ENCODE measurements around the gene CTTNBP2. TPM values are rescaled to one million over a fixed set of nuclear protein-coding genes. Genes with fewer than 3 reads are reported as not detected.
A peak's percentile ranks its signal among the peaks of the same experiment; 100 is the strongest.

The CTTNBP2 gene
- total RNA-seq (1 to 10 TPM; 3.0 to 6.9 TPM), polyA plus RNA-seq (ENCODE audit: insufficient read length in 6 of 6) (10 to 100 TPM; 17.5 to 22.2 (median 20.3) TPM)
- long read RNA-seq, donor 1, full-length matches to known transcripts: 3 of 16 reads
- long read RNA-seq, donor 1, partial matches to known transcripts: 13 of 16 reads
- long read RNA-seq, donor 1, other reads (novel, unspliced or antisense): 0 of 16 reads
- long read RNA-seq, donor 2, full-length matches to known transcripts: 1 of 1 reads
- long read RNA-seq, donor 2, partial matches to known transcripts: 0 of 1 reads
- long read RNA-seq, donor 2, other reads (novel, unspliced or antisense): 0 of 1 reads
- long read RNA-seq, donor 3: 0 reads
- long read RNA-seq, donor 4, partial matches to known transcripts: 1 of 2 reads
- long read RNA-seq, donor 4, other reads (novel, unspliced or antisense): 1 of 2 reads
- long read RNA-seq, donor 5, partial matches to known transcripts: 0 of 1 reads
- long read RNA-seq, donor 5, other reads (novel, unspliced or antisense): 0 of 1 reads
- long read RNA-seq, donor 6: 0 reads
- long read RNA-seq, donor 7: 0 reads
- long read RNA-seq, donor 8, full-length matches to known transcripts: 1 of 1 reads
- long read RNA-seq, donor 8, partial matches to known transcripts: 0 of 1 reads
- long read RNA-seq, donor 8, other reads (novel, unspliced or antisense): 0 of 1 reads
- long read RNA-seq, donor 9: 0 reads
- long read RNA-seq, donor 10, partial matches to known transcripts: 1 of 2 reads
- long read RNA-seq, donor 10, other reads (novel, unspliced or antisense): 1 of 2 reads
- long read RNA-seq, donor 11, partial matches to known transcripts: 12 of 12 reads
- long read RNA-seq, donor 11, other reads (novel, unspliced or antisense): 0 of 12 reads
- long read RNA-seq, donor 12, partial matches to known transcripts: 0 of 1 reads
- long read RNA-seq, donor 12, other reads (novel, unspliced or antisense): 0 of 1 reads

- peak; percentile 49 to 84 (median 56) for DNase-seq
- intact Hi-C loops (cut with DNase I): no loop called here
- H3K27me3 ChIP-seq: peaks cover 9 to 73% of the 10 kb centered on the region in 2 donors
- peak within 1 kb of the TSS; percentile 47 to 52 for H3K27ac ChIP-seq
- no peak for TF ChIP-seq CTCF (IDR thresholded peaks at IDR 0.05)
- H3K4me3 ChIP-seq: peak within 1 kb of the TSS; percentile 54 to 56
- H3K4me1 ChIP-seq: peaks cover 0 to 11% of the 10 kb centered on the region in 2 donors
- peak; percentile 83 for ATAC-seq
- H3K9me3 ChIP-seq: no peaks in the 10 kb centered on the region
- no peaks in the 10 kb centered on the region for H3K36me3 ChIP-seq
These were observed at the start of gene CTTNBP2 for GRCh38 chr7:117873310-117874190. TSS of gene CTTNBP2 (minus strand) at chr7:117873441. CDS start at chr7:117873415, 26 bp downstream.

- no peak for TF ChIP-seq CTCF (IDR thresholded peaks at IDR 0.05)
- no peak for ATAC-seq
- H3K27ac ChIP-seq: no peak overlapping the region
- H3K4me1 ChIP-seq: no peaks in the 10 kb centered on the region
- no peak overlapping the region for H3K4me3 ChIP-seq
- H3K27me3 ChIP-seq: no peaks in the 10 kb centered on the region
- DNase-seq: no peak
- H3K36me3 ChIP-seq: no peaks in the 10 kb centered on the region
- peaks cover 0 to 11% of the 10 kb centered on the region in 2 donors for H3K9me3 ChIP-seq
- intact Hi-C loops (cut with DNase I): no loop called here
These were observed 43.1 kb upstream of the CTTNBP2 start for GRCh38 chr7:117916309-117916708.

- Histone ChIP-seq H3K9me3 (peaks cover 0 to 11% of the 10 kb centered on the region in 2 donors), H3K27ac (no peak overlapping the region), H3K36me3 (no peaks in the 10 kb centered on the region), H3K27me3 (no peaks in the 10 kb centered on the region), H3K4me3 (no peak overlapping the region), H3K4me1 (no peaks in the 10 kb centered on the region)
- no peak for TF ChIP-seq CTCF (IDR thresholded peaks at IDR 0.05)
- no peak for DNase-seq
- ATAC-seq: no peak
- intact Hi-C loops (cut with DNase I): no loop called here
These were observed 39.2 kb upstream of the CTTNBP2 start for GRCh38 chr7:117912421-117912820.

- intact Hi-C loops (cut with DNase I): no loop called here
- Histone ChIP-seq H3K27me3 (no peaks in the 10 kb centered on the region), H3K4me1 (no peaks in the 10 kb centered on the region), H3K27ac (no peak overlapping the region), H3K9me3 (no peaks in the 10 kb centered on the region), H3K36me3 (no peaks in the 10 kb centered on the region), H3K4me3 (no peak overlapping the region)
- DNase-seq (no peak), ATAC-seq (no peak)
- TF ChIP-seq CTCF (IDR thresholded peaks at IDR 0.05): no peak
These were observed 35.0 kb upstream of the CTTNBP2 start for GRCh38 chr7:117908031-117908795.
